Stomach (tissue), 19 donors: ENCODE measurements around the gene PIP4K2A. TPM values are rescaled to one million over a fixed set of nuclear protein-coding genes. Genes with fewer than 3 reads are reported as not detected.

Experiments
- DNase-seq, 2 donors: peaks; one replicate each; pipeline versions ENCODE4 v3.0.0 to v3.0.0-alpha.2; 2013 to 2019
- H3K27ac ChIP-seq, 5 donors: fragments of 200-600 bp in 4 of 5; sonication (generic) in 4 of 5; one replicate each; pipeline ENCODE4 v1.5.1; 2013 to 2019; ENCODE audit warnings: mild to moderate bottlenecking in 1 of 5, moderate library complexity in 1 of 5
- H3K27me3 ChIP-seq, 3 donors: fragments of 200-600 bp; sonication (generic); one replicate each; pipeline ENCODE4 v1.5.1; 2017 to 2019; ENCODE audit warnings: mixed run types in 1 of 3
- H3K36me3 ChIP-seq, 4 donors: fragments of 200-600 bp; sonication (generic); 1 replicate in 3 of 4; 2 replicates in 1 of 4; pipeline ENCODE4 v1.5.1; 2016 to 2019
- H3K4me1 ChIP-seq, 4 donors: fragments of 200-600 bp; sonication (generic); one replicate each; pipeline ENCODE4 v1.5.1; 2016 to 2019
- H3K4me3 ChIP-seq, 4 donors: fragments of 200-600 bp; sonication (generic) in 3 of 4; one replicate each; pipeline ENCODE4 v1.5.1; 2016 to 2019; ENCODE audit warnings: mild to moderate bottlenecking in 1 of 4
- H3K9me3 ChIP-seq, 4 donors: fragments of 200-600 bp; sonication (generic); one replicate each; pipeline ENCODE4 v1.5.1; 2016 to 2019
- CTCF ChIP-seq, 7 experiments: fragments of 450-650 bp in 4 of 7; fragments of 200-600 bp in 3 of 7; sonication (generic) in 3 of 7; IDR thresholded peaks; one replicate each; pipeline ENCODE4 v1.5.1; 2016 to 2019; ENCODE audit warnings: antibody characterized with exemption in 7 of 7, control low read depth in 2 of 7, mild to moderate bottlenecking in 1 of 7
- EP300 ChIP-seq: sonication (generic); formaldehyde crosslinking; IDR thresholded peaks from one replicate; pipeline ENCODE4 v1.6.1; 2017; ENCODE audit warnings: antibody characterized with exemption
- POLR2A ChIP-seq, 4 donors: fragments of 450-650 bp; IDR thresholded peaks; one replicate each; pipeline ENCODE4 v1.6.1; 2016; ENCODE audit warnings: antibody characterized with exemption in 4 of 4, control low read depth in 2 of 4, mild to moderate bottlenecking in 1 of 4, moderate library complexity in 1 of 4
- POLR2AphosphoS5 ChIP-seq, 3 donors: sonication (generic); formaldehyde crosslinking; IDR thresholded peaks; one replicate each; pipeline ENCODE4 v1.6.1; 2016; ENCODE audit warnings: antibody characterized with exemption in 3 of 3
- WGBS, 5 donors: extraction: QIAGEN DNeasy Blood & Tissue Kit in 3 of 5; methylation state at CpG; one replicate each; pipeline versions ENCODE4 v1.1.5 to v1.1.7; 2013 to 2018; 5-methylcytosine and 5-hydroxymethylcytosine counted together
- intact Hi-C: fragments of 100-400 bp; cut with DNase I; formaldehyde crosslinking; loops from one replicate; pipeline ENCODE4 v1.15.1; 2023; ENCODE audit warnings: low total_unique reads
- long read RNA-seq, 10 donors: transcript quantifications; one replicate each; lab custom pipeline, GENCODE V29; 2026
- polyA plus RNA-seq, 3 donors: library from polyadenylated mRNA; stranded (reverse); fragments of 200-250 nt; gene quantifications; one replicate each; pipeline ENCODE4 v1.2.3, GENCODE V29; 2013
- total RNA-seq, 5 donors: library from RNA; depleted of rRNA; stranded (reverse); fragments of >200 nt; gene quantifications; one replicate each; pipeline versions ENCODE4 v1.1.0 to v1.2.3, GENCODE V29; 2014 to 2016
- donor health status: healthy with polysubstance abuse.
- donor health status: Bipolar disorder and iron deficiency.
- donor health status: healthy.

The PIP4K2A gene
- total RNA-seq, result 10 to 100 TPM in 4 of 5 donors, 1 to 10 TPM in 1; 6.7 to 61.3 (median 18.3) TPM
- 10 to 100 TPM in 1 of 3 donors, 1 to 10 TPM in 2; 8.0 to 12.1 (median 9.4) TPM for polyA plus RNA-seq
- long read RNA-seq, donor 1, partial matches to known transcripts, result 0 of 2 reads
- long read RNA-seq, donor 1, other reads (novel, unspliced or antisense), result 0 of 2 reads
- long read RNA-seq, donor 2, partial matches to known transcripts, result 0 of 2 reads
- long read RNA-seq, donor 2, other reads (novel, unspliced or antisense), result 0 of 2 reads
- long read RNA-seq, donor 3, result 0 reads
- long read RNA-seq, donor 4, result 0 reads
- long read RNA-seq, donor 5, partial matches to known transcripts, result 0 of 3 reads
- long read RNA-seq, donor 5, other reads (novel, unspliced or antisense), result 0 of 3 reads
- long read RNA-seq, donor 6, transcript PIP4K2A-202 (10 exons, 3,802 nt), result major isoform, 10 of 10 reads
- long read RNA-seq, donor 6, partial matches to known transcripts, result 0 of 10 reads
- long read RNA-seq, donor 6, other reads (novel, unspliced or antisense), result 0 of 10 reads
- long read RNA-seq, donor 7, transcript PIP4K2A-202 (10 exons, 3,802 nt), result major isoform, 6 of 6 reads
- long read RNA-seq, donor 7, partial matches to known transcripts, result 0 of 6 reads
- long read RNA-seq, donor 7, other reads (novel, unspliced or antisense), result 0 of 6 reads
- long read RNA-seq, donor 8, partial matches to known transcripts, result 0 of 4 reads
- long read RNA-seq, donor 8, other reads (novel, unspliced or antisense), result 0 of 4 reads
- long read RNA-seq, donor 9, partial matches to known transcripts, result 0 of 2 reads
- long read RNA-seq, donor 9, other reads (novel, unspliced or antisense), result 0 of 2 reads
- long read RNA-seq, donor 10, partial matches to known transcripts, result 0 of 4 reads
- long read RNA-seq, donor 10, other reads (novel, unspliced or antisense), result 0 of 4 reads

DNA sequence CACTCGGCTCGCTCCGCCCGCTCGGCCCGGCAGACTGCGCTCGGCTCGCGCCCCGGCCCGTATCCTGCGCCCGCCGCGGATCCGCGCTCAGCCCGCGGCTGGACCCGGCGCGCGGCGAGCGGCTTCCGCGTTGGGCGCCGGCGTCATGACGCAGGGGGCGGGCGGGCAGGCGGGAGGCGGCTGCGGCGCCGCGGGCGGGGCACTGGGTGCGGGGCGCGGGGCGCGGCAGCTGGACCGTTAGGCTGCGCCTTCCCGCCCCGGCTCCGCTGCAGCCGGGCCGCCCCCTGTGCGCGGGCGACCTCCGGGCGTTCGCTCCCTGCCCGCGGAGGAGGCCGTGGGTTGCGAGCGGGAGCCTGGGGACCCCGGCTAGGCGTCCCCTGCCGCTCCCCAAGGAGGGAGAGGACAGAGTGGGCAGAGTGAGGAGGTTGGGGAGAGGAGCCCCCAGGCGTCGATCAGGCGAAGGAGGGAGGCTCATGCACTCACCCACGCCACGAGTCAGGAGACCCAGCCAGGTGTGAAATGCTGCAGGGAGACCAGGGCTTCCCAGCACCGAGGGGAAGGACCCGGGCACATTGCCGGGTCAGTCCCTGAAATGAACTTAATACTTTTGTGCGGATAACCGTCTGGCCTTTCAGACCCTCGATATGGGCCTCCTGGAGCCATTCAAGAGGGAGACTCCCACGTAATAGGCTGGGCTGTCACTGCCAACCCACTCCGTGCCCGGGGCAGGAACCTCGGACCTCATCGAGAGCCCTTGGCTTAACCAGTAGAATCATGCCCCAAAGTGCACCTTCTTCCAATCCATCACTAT, at the start of gene PIP4K2A:
TSS of gene PIP4K2A (minus strand) at position 100 of the 811 bp plus-strand sequence. CDS start 252 bp downstream, outside the sequence.
- intact Hi-C loops, result no loop called here
- H3K9me3 ChIP-seq, result no peaks in the 10 kb centered on the region
- 8 to 40% (median 12%) methylated on average over 17 to 83 of the region's 83 CpGs for WGBS, 5 donors
- no peaks in the 10 kb centered on the region for H3K27me3 ChIP-seq
- DNase-seq, result peak; percentile 82 to 94
- peak within 1 kb of the TSS; percentile 85 to 94 (median 89) for H3K27ac ChIP-seq
- H3K36me3 ChIP-seq, result no peaks in the 10 kb centered on the region
- H3K4me1 ChIP-seq, result peaks cover 0 to 40% (median 24%) of the 10 kb centered on the region in 4 donors
- TF ChIP-seq POLR2A (IDR thresholded peaks at IDR 0.05), result no peak
- peak; percentile 36 to 80 (median 74) for TF ChIP-seq POLR2AphosphoS5 (IDR thresholded peaks at IDR 0.05)
- peak within 1 kb of the TSS; percentile 77 to 99 (median 92) for H3K4me3 ChIP-seq

GRCh38 chr10:22761569-22762220, 47.3 kb upstream of the PIP4K2A start:
- no peaks in the 10 kb centered on the region for H3K27me3 ChIP-seq
- no peaks in the 10 kb centered on the region for H3K36me3 ChIP-seq
- TF ChIP-seq EP300, result no peak
- TF ChIP-seq POLR2AphosphoS5 (IDR thresholded peaks at IDR 0.05), result no peak
- no peak for TF ChIP-seq CTCF (IDR thresholded peaks at IDR 0.05)
- no peak for TF ChIP-seq POLR2A (IDR thresholded peaks at IDR 0.05)
- intact Hi-C loops, result no loop called here
- no peaks in the 10 kb centered on the region for H3K9me3 ChIP-seq
- no peak overlapping the region for H3K4me3 ChIP-seq
- DNase-seq, result no peak
- WGBS, 5 donors, result 86 to 100% (median 89%) methylated on average over 1 of the region's 1 CpG
- peaks cover under 1 to 10% (median 8%) of the 10 kb centered on the region in 4 donors for H3K4me1 ChIP-seq
- no peak overlapping the region for H3K27ac ChIP-seq

DNA sequence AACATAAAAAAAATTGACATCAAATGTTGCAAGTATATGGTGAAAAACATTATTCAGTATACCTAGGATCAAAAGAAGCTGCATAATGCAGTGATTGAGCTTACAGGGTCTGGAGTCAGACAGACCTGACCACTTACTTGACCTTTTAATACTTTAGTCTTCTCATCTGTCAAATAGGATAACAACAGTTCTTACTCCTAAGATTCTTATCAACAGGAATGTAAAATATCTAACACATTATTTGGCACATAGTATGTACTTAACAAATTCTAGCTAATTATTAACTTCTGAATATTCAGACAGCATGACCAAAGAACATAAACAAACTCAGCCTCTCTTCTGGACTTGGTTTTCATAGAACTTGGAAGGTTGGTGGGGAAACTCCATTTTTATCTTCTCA, 45.6 kb upstream of the PIP4K2A start:
- Histone ChIP-seq H3K27ac (no peak overlapping the region), H3K4me1 (no peaks in the 10 kb centered on the region), H3K36me3 (no peaks in the 10 kb centered on the region), H3K9me3 (no peaks in the 10 kb centered on the region), H3K4me3 (no peak overlapping the region), H3K27me3 (no peaks in the 10 kb centered on the region)
- DNase-seq, result no peak
- intact Hi-C loops, result no loop called here
- TF ChIP-seq CTCF (IDR thresholded peaks at IDR 0.05), result no peak
- TF ChIP-seq POLR2A (IDR thresholded peaks at IDR 0.05), result no peak
- TF ChIP-seq EP300, result no peak
- TF ChIP-seq POLR2AphosphoS5 (IDR thresholded peaks at IDR 0.05), result no peak

DNA sequence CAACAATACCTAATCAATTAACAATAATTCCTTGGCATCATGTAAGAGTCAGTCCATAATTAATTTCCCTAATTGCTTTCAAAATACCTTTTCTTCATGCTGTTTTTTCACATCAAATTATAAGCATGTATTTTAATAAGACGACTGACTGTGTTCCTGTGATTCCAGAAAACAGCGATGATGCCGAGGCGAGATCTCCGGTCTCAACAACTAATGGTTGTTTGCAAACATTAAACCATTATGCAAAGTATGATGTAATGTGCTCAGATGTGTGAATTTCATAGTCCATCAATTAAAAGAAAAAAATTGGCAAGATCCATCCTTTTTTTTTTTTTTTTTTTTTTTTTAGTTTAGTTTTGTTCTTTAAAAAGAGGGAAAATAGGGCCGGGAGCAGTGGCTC, 44.5 kb upstream of the PIP4K2A start:
- Histone ChIP-seq H3K27me3 (no peaks in the 10 kb centered on the region), H3K36me3 (no peaks in the 10 kb centered on the region), H3K4me1 (no peaks in the 10 kb centered on the region), H3K27ac (no peak overlapping the region), H3K9me3 (no peaks in the 10 kb centered on the region), H3K4me3 (no peak overlapping the region)
- TF ChIP-seq POLR2A (IDR thresholded peaks at IDR 0.05) (no peak), EP300 (no peak), POLR2AphosphoS5 (IDR thresholded peaks at IDR 0.05) (no peak), CTCF (IDR thresholded peaks at IDR 0.05) (no peak)
- no peak for DNase-seq
- WGBS, 5 donors, result 92 to 98% (median 96%) methylated on average over 6 of the region's 6 CpGs
- intact Hi-C loops, result no loop called here
